Mesendoderm (in vitro differentiated cells): Measurements from ENCODE around the gene FIGNL1.

Experiments
- DNase-seq: peaks from one replicate; pipeline ENCODE4 v3.0.0; 2013
- H2AK5ac ChIP-seq: 2 replicates; pipeline ENCODE4 v1.6.1; 2013; ENCODE audit warnings: low read length, inconsistent platforms
- H2BK120ac ChIP-seq: 2 replicates; pipeline ENCODE4 v1.6.1; 2013; ENCODE audit warnings: low read depth, mild to moderate bottlenecking, low read length, moderate library complexity, mixed read lengths
- H2BK15ac ChIP-seq: replicated peaks from 2 replicates; pipeline ENCODE4 v1.6.1; 2013; ENCODE audit warnings: low read depth, mild to moderate bottlenecking, moderate library complexity
- H2BK5ac ChIP-seq: 2 replicates; pipeline ENCODE4 v1.6.1; 2013; ENCODE audit warnings: low read length, inconsistent platforms
- H3K18ac ChIP-seq: 2 replicates; pipeline ENCODE4 v1.6.1; 2013; ENCODE audit warnings: mild to moderate bottlenecking, low read length, mixed read lengths
- H3K23ac ChIP-seq: one replicate; pipeline ENCODE4 v1.6.1; 2013; ENCODE audit warnings: low read length
- H3K27ac ChIP-seq: 2 replicates; pipeline ENCODE4 v1.5.1; 2013; ENCODE audit warnings: low read depth, mild to moderate bottlenecking, inconsistent platforms, low read length, moderate library complexity
- H3K27me3 ChIP-seq: 2 replicates; pipeline ENCODE4 v1.6.1; 2013; ENCODE audit warnings: low read length, control low read depth, mild to moderate bottlenecking, inconsistent platforms; ENCODE audit not compliant: insufficient read depth, poor library complexity
- H3K36me3 ChIP-seq: 2 replicates; pipeline ENCODE4 v1.6.1; 2013; ENCODE audit warnings: low read length, inconsistent platforms; ENCODE audit not compliant: control insufficient read depth, insufficient read depth
- H3K4ac ChIP-seq: one replicate; pipeline ENCODE4 v1.6.1; 2013; ENCODE audit warnings: low read depth, mild to moderate bottlenecking, low read length, moderate library complexity
- H3K4me1 ChIP-seq: 2 replicates; pipeline ENCODE4 v1.6.1; 2013; ENCODE audit warnings: low read depth, low read length, inconsistent platforms; ENCODE audit not compliant: control insufficient read depth
- H3K4me2 ChIP-seq: 2 replicates; pipeline ENCODE4 v1.6.1; 2013; ENCODE audit warnings: low read length
- H3K4me3 ChIP-seq: 2 replicates; pipeline ENCODE4 v1.5.1; 2013; ENCODE audit warnings: mild to moderate bottlenecking, low read length
- H3K56ac ChIP-seq: one replicate; pipeline ENCODE4 v1.6.1; 2013; ENCODE audit warnings: low read length
- H3K79me1 ChIP-seq: 2 replicates; pipeline ENCODE4 v1.6.1; 2013; ENCODE audit warnings: low read length, inconsistent platforms
- H3K79me2 ChIP-seq: 2 replicates; pipeline ENCODE4 v1.6.1; 2013; ENCODE audit warnings: mild to moderate bottlenecking, low read length; ENCODE audit not compliant: control insufficient read depth, insufficient read depth
- H3K9ac ChIP-seq: 2 replicates; pipeline ENCODE4 v1.6.1; 2013; ENCODE audit warnings: low read length, inconsistent platforms
- H4K5ac ChIP-seq: one replicate; pipeline ENCODE4 v1.6.1; 2013; ENCODE audit warnings: low read length
- H4K8ac ChIP-seq: one replicate; pipeline ENCODE4 v1.6.1; 2013; ENCODE audit warnings: low read depth, mild to moderate bottlenecking, control low read depth, low read length, moderate library complexity
- WGBS: extraction: QIAGEN DNeasy Blood & Tissue Kit; methylation state at CpG from one replicate; pipeline ENCODE4 v1.1.7; 2013; ENCODE audit warnings: low lambda C conversion rate, missing lambda C conversion rate; ENCODE audit not compliant: insufficient coverage; ENCODE audit errors: extremely low coverage; 5-methylcytosine and 5-hydroxymethylcytosine counted together

FIGNL1 gene

DNA sequence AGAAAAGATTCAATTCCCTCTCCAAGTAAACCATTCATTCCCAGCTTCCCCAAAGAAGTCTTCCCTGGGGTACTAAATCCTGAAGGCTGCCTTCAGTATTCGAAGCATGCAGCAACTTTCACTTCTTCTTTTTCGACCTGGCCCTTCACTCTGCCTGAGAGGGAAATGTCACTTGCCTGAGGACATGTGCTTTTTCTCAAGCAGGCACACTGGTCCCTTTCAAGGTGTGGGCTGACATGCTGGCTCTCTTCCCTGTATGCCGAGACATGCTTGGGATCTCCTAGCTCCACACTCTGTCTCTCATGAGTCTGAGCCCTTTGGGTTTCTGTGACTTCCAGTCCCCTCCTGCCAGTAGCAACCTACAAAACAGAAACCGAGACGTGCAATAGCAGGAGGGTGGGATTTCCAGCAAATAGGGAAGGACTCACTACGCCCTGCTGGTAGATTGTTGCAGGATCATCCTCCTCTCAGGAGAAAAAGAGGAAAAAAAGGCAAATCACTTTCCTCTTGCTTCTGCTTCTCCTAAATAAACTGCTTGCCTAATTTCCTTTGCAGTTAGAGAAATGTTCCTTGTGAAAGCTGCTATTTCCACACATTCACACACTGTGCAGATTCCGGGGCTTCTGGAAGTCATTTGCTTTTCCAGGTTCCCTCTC, 33.5 kb downstream of the FIGNL1 start:
- no peak overlapping the region for H3K23ac ChIP-seq
- no peak overlapping the region for H3K4me3 ChIP-seq
- H3K36me3 ChIP-seq: no peaks in the 10 kb centered on the region
- H2BK5ac ChIP-seq: no peak overlapping the region
- no peak overlapping the region for H3K4me2 ChIP-seq
- H3K18ac ChIP-seq: no peak overlapping the region
- no peak overlapping the region for H2BK120ac ChIP-seq
- no peak overlapping the region for H3K4ac ChIP-seq
- H2BK15ac ChIP-seq: no peak overlapping the region
- H4K5ac ChIP-seq: no peak overlapping the region
- H3K27ac ChIP-seq: no peak overlapping the region
- no CpG with 5 or more reads among the region's 7 CpGs for WGBS
- H2AK5ac ChIP-seq: no peak overlapping the region
- DNase-seq: peak; percentile 53
- H3K4me1 ChIP-seq: no peaks in the 10 kb centered on the region
- no peak overlapping the region for H3K56ac ChIP-seq
- H4K8ac ChIP-seq: no peak overlapping the region
- no peak overlapping the region for H3K9ac ChIP-seq
- no peaks in the 10 kb centered on the region for H3K79me1 ChIP-seq
- H3K79me2 ChIP-seq: no peaks in the 10 kb centered on the region
- H3K27me3 ChIP-seq: no peaks in the 10 kb centered on the region

- Histone ChIP-seq H3K4me2 (no peak overlapping the region), H3K79me1 (no peaks in the 10 kb centered on the region), H2BK15ac (no peak overlapping the region), H4K5ac (no peak overlapping the region), H3K4me1 (no peaks in the 10 kb centered on the region), H3K56ac (no peak overlapping the region), H3K18ac (no peak overlapping the region), H4K8ac (no peak overlapping the region), H2BK5ac (no peak overlapping the region), H3K27me3 (no peaks in the 10 kb centered on the region), H3K4me3 (no peak overlapping the region), H3K79me2 (no peaks in the 10 kb centered on the region), H2BK120ac (no peak overlapping the region), H3K23ac (no peak overlapping the region), H3K9ac (no peak overlapping the region), H3K36me3 (no peaks in the 10 kb centered on the region), H3K4ac (no peak overlapping the region), H3K27ac (no peak overlapping the region), H2AK5ac (no peak overlapping the region)
- DNase-seq: no peak
- WGBS: no CpG with 5 or more reads among the region's 6 CpGs
Observed at GRCh38 chr7:50415844-50416364, 34.2 kb downstream of the FIGNL1 start.

DNA sequence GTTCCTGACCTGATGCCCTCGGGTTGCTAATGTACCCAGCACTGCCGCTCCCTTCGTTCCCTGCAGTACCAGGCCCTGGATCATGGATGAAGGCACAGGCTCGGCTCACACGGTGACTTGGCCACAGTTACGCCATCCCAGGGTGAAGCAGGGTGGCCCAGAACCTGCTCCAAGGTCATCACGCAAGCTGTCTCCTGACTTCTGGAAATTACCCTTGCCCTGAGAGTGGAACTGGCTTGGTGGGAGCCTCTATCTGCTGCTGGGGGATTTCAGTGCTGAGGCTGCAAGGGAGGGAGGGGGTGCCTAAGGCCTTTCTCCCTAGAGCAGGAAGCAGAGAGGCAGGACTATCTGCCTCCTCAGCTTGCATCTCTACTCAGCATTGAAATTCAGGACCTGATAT, 36.6 kb downstream of the FIGNL1 start:
- Histone ChIP-seq H4K8ac (no peak overlapping the region), H2BK120ac (no peak overlapping the region), H3K4me2 (no peak overlapping the region), H3K9ac (no peak overlapping the region), H3K79me2 (no peaks in the 10 kb centered on the region), H3K56ac (no peak overlapping the region), H3K4ac (no peak overlapping the region), H3K36me3 (no peaks in the 10 kb centered on the region), H2BK5ac (no peak overlapping the region), H3K18ac (no peak overlapping the region), H3K4me1 (no peaks in the 10 kb centered on the region), H2BK15ac (no peak overlapping the region), H3K4me3 (no peak overlapping the region), H4K5ac (no peak overlapping the region), H3K27ac (no peak overlapping the region), H3K27me3 (no peaks in the 10 kb centered on the region), H3K23ac (no peak overlapping the region), H2AK5ac (no peak overlapping the region), H3K79me1 (no peaks in the 10 kb centered on the region)
- no peak for DNase-seq
- WGBS: no CpG with 5 or more reads among the region's 7 CpGs

- H3K27me3 ChIP-seq: no peaks in the 10 kb centered on the region
- WGBS: no CpG with 5 or more reads among the region's 4 CpGs
- no peak overlapping the region for H3K23ac ChIP-seq
- no peak overlapping the region for H3K27ac ChIP-seq
- no peak overlapping the region for H2BK5ac ChIP-seq
- H3K4me2 ChIP-seq: no peak overlapping the region
- H3K4me1 ChIP-seq: no peaks in the 10 kb centered on the region
- no peaks in the 10 kb centered on the region for H3K79me1 ChIP-seq
- no peak overlapping the region for H2AK5ac ChIP-seq
- H3K4me3 ChIP-seq: no peak overlapping the region
- H3K56ac ChIP-seq: no peak overlapping the region
- H4K5ac ChIP-seq: no peak overlapping the region
- no peak overlapping the region for H2BK15ac ChIP-seq
- no peaks in the 10 kb centered on the region for H3K79me2 ChIP-seq
- no peak overlapping the region for H3K9ac ChIP-seq
- no peak overlapping the region for H4K8ac ChIP-seq
- H3K36me3 ChIP-seq: no peaks in the 10 kb centered on the region
- no peak overlapping the region for H2BK120ac ChIP-seq
- H3K4ac ChIP-seq: no peak overlapping the region
- no peak for DNase-seq
- H3K18ac ChIP-seq: no peak overlapping the region
Observed at GRCh38 chr7:50412973-50413372, 37.2 kb downstream of the FIGNL1 start.

DNA sequence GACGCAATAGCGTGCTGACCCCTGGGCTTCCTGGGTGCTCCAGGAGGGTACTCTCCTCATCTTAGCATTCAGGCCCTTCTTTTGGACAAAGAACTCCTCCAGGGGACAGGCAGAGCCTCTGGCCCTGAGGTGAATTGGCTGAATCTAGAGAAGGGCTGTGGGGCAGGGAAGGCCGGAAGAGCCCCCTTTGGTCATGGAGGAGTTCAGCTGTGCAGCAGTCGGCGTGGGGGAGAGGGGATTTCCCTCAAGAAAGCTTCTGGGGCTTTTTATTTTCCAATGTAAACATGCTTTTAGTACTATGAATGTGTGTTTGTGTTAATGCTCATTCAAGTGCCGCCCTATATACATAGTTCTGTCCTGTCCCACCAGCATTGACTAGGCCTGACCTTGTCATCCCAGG, 38.8 kb downstream of the FIGNL1 start:
- Histone ChIP-seq H3K27me3 (no peaks in the 10 kb centered on the region), H3K4ac (no peak overlapping the region), H3K36me3 (no peaks in the 10 kb centered on the region), H3K4me2 (no peak overlapping the region), H4K5ac (no peak overlapping the region), H3K79me2 (no peaks in the 10 kb centered on the region), H3K4me3 (no peak overlapping the region), H3K79me1 (no peaks in the 10 kb centered on the region), H3K9ac (no peak overlapping the region), H3K56ac (no peak overlapping the region), H3K23ac (no peak overlapping the region), H2AK5ac (no peak overlapping the region), H2BK5ac (no peak overlapping the region), H3K4me1 (no peaks in the 10 kb centered on the region), H2BK15ac (no peak overlapping the region), H3K18ac (no peak overlapping the region), H3K27ac (no peak overlapping the region), H4K8ac (no peak overlapping the region), H2BK120ac (no peak overlapping the region)
- no CpG with 5 or more reads among the region's 6 CpGs for WGBS
- DNase-seq: no peak
